Measurements from ENCODE around the gene HNRNPC. TPM values are rescaled to one million over a fixed set of nuclear protein-coding genes. Genes with fewer than 3 reads are reported as not detected.

Gene HNRNPC
- total RNA-seq, 4 donors from 2014 or later, result 201 to 392 (median 259) TPM

DNA sequence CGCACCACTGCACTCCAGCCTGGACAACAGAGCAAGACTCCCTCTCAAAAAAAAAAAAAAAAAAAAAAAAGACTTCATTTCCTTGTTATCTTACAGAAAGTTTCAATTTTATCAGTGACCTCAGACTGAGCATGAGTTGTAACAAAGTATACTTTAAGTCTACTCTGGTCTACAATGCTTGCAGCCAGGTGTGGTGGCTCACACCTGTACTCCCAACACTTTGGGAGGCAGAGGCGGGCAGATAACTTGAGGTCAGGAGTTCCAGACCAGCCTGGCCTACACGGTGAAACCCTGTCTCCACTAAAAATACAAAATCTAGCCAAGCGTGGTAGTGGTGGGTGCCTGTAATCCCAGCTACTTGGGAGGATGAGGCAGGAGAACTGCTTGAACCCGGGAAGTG, 18.0 kb downstream of the HNRNPC start:
- no peaks in the 10 kb centered on the region for H3K27me3 ChIP-seq
- H3K9me3 ChIP-seq, result no peaks in the 10 kb centered on the region
- H3K36me3 ChIP-seq, result peaks cover 0 to 74% (median 0%) of the 10 kb centered on the region in 3 donors
- peaks cover 0 to 10% (median 4%) of the 10 kb centered on the region in 4 donors for H3K4me1 ChIP-seq
- H3K4me3 ChIP-seq, result no peak overlapping the region
- DNase-seq, result no peak
- H3K27ac ChIP-seq, result no peak overlapping the region
- TF ChIP-seq POLR2A (IDR thresholded peaks at IDR 0.05), result no peak
- TF ChIP-seq, protein P1, sequence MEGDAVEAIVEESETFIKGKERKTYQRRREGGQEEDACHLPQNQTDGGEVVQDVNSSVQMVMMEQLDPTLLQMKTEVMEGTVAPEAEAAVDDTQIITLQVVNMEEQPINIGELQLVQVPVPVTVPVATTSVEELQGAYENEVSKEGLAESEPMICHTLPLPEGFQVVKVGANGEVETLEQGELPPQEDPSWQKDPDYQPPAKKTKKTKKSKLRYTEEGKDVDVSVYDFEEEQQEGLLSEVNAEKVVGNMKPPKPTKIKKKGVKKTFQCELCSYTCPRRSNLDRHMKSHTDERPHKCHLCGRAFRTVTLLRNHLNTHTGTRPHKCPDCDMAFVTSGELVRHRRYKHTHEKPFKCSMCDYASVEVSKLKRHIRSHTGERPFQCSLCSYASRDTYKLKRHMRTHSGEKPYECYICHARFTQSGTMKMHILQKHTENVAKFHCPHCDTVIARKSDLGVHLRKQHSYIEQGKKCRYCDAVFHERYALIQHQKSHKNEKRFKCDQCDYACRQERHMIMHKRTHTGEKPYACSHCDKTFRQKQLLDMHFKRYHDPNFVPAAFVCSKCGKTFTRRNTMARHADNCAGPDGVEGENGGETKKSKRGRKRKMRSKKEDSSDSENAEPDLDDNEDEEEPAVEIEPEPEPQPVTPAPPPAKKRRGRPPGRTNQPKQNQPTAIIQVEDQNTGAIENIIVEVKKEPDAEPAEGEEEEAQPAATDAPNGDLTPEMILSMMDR (IDR thresholded peaks at IDR 0.05), result no peak

GRCh38 chr14:21248739-21249411, 20.4 kb downstream of the HNRNPC start:
- H3K9me3 ChIP-seq, result no peaks in the 10 kb centered on the region
- TF ChIP-seq POLR2A (IDR thresholded peaks at IDR 0.05), result no peak
- TF ChIP-seq, protein P1 (IDR thresholded peaks at IDR 0.05), result no peak
- peaks cover 0 to 76% (median 0%) of the 10 kb centered on the region in 3 donors for H3K36me3 ChIP-seq
- H3K4me3 ChIP-seq, result no peak overlapping the region
- no peak for DNase-seq
- no peaks in the 10 kb centered on the region for H3K27me3 ChIP-seq
- no peaks in the 10 kb centered on the region for H3K4me1 ChIP-seq
- no peak overlapping the region for H3K27ac ChIP-seq

- Histone ChIP-seq H3K4me3 (no peak overlapping the region), H3K27ac (no peak overlapping the region), H3K27me3 (no peaks in the 10 kb centered on the region), H3K4me1 (no peaks in the 10 kb centered on the region), H3K9me3 (no peaks in the 10 kb centered on the region), H3K36me3 (peaks cover 0 to 72% (median 0%) of the 10 kb centered on the region in 3 donors)
- DNase-seq, result no peak
- no peak for TF ChIP-seq POLR2A (IDR thresholded peaks at IDR 0.05)
- TF ChIP-seq, protein P1 (IDR thresholded peaks at IDR 0.05), result no peak
Observed at GRCh38 chr14:21248338-21248737, 20.9 kb downstream of the HNRNPC start.

- Histone ChIP-seq H3K36me3 (peaks cover 0 to 66% (median 0%) of the 10 kb centered on the region in 3 donors), H3K4me1 (no peaks in the 10 kb centered on the region)
Observed at GRCh38 chr14:21245813-21246212, 23.4 kb downstream of the HNRNPC start.

DNA sequence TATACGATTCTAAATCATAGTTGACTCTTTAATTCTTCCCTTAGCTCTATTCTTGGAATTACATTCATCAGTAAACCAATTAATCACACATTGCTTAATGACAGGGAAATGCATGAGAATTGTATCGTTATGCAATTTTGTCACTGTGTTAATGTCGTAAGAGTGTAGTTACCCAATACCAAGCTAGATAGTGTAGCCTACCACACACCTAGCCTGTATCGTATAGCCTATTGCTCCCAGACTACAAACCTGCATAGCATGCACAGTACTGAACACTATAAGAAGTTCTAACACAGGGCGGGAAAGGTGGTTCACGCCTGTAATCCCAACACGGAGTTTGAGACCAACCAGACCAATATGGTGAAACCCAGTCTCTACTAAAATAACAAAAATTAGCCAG, 24.7 kb downstream of the HNRNPC start:
- Histone ChIP-seq H3K4me3 (no peak overlapping the region), H3K9me3 (no peaks in the 10 kb centered on the region), H3K27ac (no peak overlapping the region), H3K27me3 (no peaks in the 10 kb centered on the region), H3K4me1 (peaks cover 0 to 5% (median 0%) of the 10 kb centered on the region in 4 donors), H3K36me3 (peaks cover 0 to 56% (median 0%) of the 10 kb centered on the region in 3 donors)
- TF ChIP-seq POLR2A (IDR thresholded peaks at IDR 0.05), result no peak
- TF ChIP-seq, protein P1 (IDR thresholded peaks at IDR 0.05), result no peak
- DNase-seq, result no peak

More at GRCh38 chr14:21245813-21246212, 23.4 kb downstream of the HNRNPC start:
- H3K27ac ChIP-seq, result no peak overlapping the region
- no peak for DNase-seq
- TF ChIP-seq POLR2A (IDR thresholded peaks at IDR 0.05), result no peak
- TF ChIP-seq, protein P1 (IDR thresholded peaks at IDR 0.05), result no peak
- no peaks in the 10 kb centered on the region for H3K27me3 ChIP-seq
- H3K9me3 ChIP-seq, result no peaks in the 10 kb centered on the region
- no peak overlapping the region for H3K4me3 ChIP-seq
